ENCODE measurements around the gene BSPRY. TPM values are rescaled to one million over a fixed set of nuclear protein-coding genes. Genes with fewer than 3 reads are reported as not detected.

BSPRY gene
- total RNA-seq, 2 experiments from 2014 or later: 5.0 to 6.1 TPM

DNA sequence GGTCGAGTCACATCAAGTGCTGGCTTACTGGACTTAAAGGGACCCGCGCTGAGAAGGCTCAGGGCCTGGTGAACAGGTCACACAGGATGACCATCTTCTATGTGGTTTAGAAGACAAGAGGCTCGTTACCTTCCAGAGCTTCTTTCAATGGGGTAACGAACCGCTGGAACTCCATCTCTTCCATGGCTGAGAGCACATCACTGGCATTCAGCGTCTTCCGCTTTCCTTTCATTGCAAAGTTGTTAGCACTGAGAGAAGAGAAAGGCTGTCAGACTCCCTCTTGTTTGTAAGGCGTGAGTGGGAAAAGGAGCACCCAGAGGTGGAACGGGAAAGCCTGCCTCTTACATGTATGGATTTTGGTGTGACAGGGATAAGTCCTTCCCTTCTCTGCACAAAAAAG lies 60.1 kb downstream of the BSPRY start:
- ChIA-PET CTCF (interaction anchor here (0.8 to 2.6 kb wide), 6 partner anchors 8 to 879 kb away, joined by 3 to 18 read pairs (median 6); partner anchors contain the start of genes ALAD, CDC26 and PRPF4), POLR2A (interaction anchor here (1.0 to 2.0 kb wide), 6 partner anchors 8 to 134 kb away, joined by 3 to 14 read pairs (median 5); partner anchors contain the start of genes ALAD, CDC26, HDHD3 and PRPF4)

DNA sequence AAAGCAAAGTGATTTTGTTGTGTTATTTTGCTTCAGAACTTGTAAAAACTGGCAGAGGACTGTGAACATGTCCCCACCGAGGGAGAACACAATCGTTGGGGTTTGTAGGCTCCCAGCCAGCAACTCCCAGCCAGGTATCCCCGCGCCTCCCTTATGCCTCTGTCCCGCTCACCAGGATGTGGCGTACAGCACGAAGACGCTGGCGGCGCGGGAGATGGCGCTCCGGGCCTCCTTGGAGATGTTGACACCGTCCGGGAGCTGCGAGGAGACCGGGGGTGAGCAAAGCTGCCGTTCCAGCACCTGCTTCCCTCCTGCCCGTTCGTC lies 60.5 kb downstream of the BSPRY start:
- ChIA-PET CTCF (interaction anchor here (0.8 to 2.6 kb wide), 9 partner anchors 8 to 880 kb away, joined by 3 to 18 read pairs (median 4); partner anchors contain the start of genes ALAD, CDC26, FKBP15 and PRPF4), POLR2A (interaction anchor here (0.7 to 2.0 kb wide), 8 partner anchors 9 to 245 kb away, joined by 3 to 14 read pairs (median 4); partner anchors contain the start of genes ALAD, CDC26, HDHD3 and PRPF4)

DNA sequence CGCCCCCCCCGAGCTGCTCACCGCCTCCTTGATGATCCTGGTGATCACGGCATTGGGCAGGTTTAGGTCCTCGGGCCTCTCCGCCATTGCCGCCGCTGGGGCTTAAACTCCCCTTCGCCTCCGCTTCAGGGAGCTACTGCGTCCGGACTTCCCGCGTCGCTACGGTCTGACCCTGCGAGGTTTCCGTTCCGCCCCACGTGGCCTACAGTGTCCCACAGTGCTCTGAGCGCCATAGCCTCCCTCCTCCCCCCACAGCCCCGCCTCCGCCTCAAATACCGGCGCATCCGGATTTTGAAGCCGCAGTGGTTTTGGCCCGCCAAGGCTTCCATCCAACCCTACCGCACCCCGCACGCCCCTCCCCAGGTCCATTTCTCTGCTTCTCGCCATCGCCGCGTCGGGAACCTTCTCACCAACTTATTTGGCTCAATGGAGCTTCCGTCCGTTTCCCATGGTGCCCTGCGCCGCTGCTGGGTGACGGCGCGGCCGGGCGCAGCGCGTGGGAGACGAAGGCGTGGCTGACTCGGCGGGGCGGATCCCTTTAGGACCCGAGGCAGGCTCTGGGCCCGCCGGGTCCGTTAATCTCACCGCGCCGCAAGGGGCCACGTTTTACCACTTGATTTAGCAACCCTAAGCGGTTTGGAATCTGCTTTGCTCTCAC lies 61.0 kb downstream of the BSPRY start, which contains the start of the genes C9orf43 and POLE3:
Gene C9orf43, plus strand, starts transcription at position 541 of the 658 bp plus-strand sequence. CDS start 2,747 bp downstream, outside the sequence.
Gene POLE3, minus strand, starts transcription at position 469 of the 658 bp plus-strand sequence. Its CDS starts 382 bp downstream, at position 87.
- ChIA-PET CTCF (interaction anchor here (0.6 to 2.6 kb wide), 9 partner anchors 9 to 215 kb away, joined by 3 to 18 read pairs (median 4); partner anchors contain the start of genes ALAD, CDC26, FKBP15 and PRPF4), POLR2A (interaction anchor here (0.7 to 2.0 kb wide), 8 partner anchors 9 to 245 kb away, joined by 3 to 14 read pairs (median 4); partner anchors contain the start of genes ALAD, CDC26, HDHD3 and PRPF4)

DNA sequence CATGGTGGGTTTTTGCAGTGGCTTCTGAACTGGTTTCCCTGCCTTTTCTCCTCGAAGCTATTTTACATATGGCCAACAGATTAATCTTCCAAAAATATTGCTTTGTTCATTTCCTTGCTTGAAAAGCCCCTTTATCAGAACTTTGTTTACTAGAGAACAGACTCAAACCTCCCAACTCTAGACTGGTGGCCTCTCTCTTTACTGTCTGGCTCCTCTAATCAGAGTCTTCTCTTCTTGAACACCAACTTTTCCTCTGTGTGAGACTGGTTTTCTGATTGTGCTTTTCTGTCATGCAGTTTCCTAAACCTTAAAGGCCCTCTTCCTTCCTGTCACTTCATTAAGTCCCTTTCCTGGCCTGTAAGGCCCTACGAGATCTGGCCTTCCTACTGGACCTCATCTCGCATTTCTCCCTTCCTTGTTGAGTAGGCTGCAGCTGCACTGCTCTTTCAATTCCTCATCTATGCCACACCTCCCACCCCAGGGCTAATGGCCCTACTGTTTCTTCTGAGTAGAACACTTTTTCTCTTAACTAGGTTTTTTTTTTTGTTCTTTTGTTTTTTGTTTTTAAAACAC lies 66.9 kb downstream of the BSPRY start:
- CTCF ChIA-PET: no interaction called here
- POLR2A ChIA-PET: interaction anchor here (0.6 kb wide), 1 partner anchor 244 kb away, joined by 3 read pairs; no protein-coding TSS in a partner anchor

DNA sequence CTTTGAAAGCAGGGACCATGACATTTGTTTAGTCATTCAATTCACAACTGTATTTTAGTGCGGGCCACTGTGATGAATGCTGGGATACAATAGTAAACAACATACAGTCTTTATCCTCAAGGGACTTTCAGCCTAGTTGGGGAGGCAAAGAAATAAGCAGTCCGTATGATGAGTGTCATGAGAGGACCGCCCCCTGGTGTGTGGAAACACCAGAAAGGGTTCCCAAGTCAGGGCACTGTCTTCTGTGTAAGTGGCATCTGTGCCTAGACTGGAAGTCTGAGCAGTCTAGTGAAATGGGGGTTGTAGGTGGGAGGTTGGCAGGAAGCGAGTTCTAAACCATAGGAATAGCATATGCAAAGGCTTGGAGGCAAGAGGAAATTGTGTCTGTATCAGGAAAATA lies 68.0 kb downstream of the BSPRY start:
- CTCF ChIA-PET: no interaction called here
- POLR2A ChIA-PET: no interaction called here

Other genes with a start within 250 kb of the BSPRY start
- 1 to 10 TPM; 4.2 to 5.2 TPM for gene SLC31A2, start 198.5 kb upstream of the BSPRY start, total RNA-seq
- gene FKBP15, start 128.3 kb upstream of the BSPRY start, total RNA-seq: 10 to 100 TPM; 32.6 to 32.8 TPM
- gene SLC31A1, start 128.0 kb upstream of the BSPRY start, total RNA-seq: 10 to 100 TPM; 16.0 to 16.5 TPM
- 10 to 100 TPM; 44.5 to 50.0 TPM for gene CDC26, start 74.0 kb upstream of the BSPRY start, total RNA-seq
- gene PRPF4, start 73.9 kb upstream of the BSPRY start, total RNA-seq: 10 to 100 TPM; 68.8 to 72.4 TPM
- gene RNF183, start 46.2 kb upstream of the BSPRY start, total RNA-seq: not detected
- 1 to 10 TPM; 1.9 to 2.6 TPM for gene WDR31, start 9.3 kb upstream of the BSPRY start, total RNA-seq
- 10 to 100 TPM; 13.5 to 13.8 TPM for gene HDHD3, start 27.4 kb downstream of the BSPRY start, total RNA-seq
- 10 to 100 TPM; 18.2 to 20.1 TPM for gene ALAD, start 51.7 kb downstream of the BSPRY start, total RNA-seq
- gene POLE3, start 61.1 kb downstream of the BSPRY start, total RNA-seq: 10 to 100 TPM; 83.4 to 87.1 TPM
- gene C9orf43, start 61.2 kb downstream of the BSPRY start, total RNA-seq: under 1 TPM; 0.67 to 0.91 TPM
- 100 to 1,000 TPM; 116 to 122 TPM for gene RGS3, start 114.2 kb downstream of the BSPRY start, total RNA-seq

Measured in activated CD8-positive, alpha-beta memory T cell treated with anti-CD3 and anti-CD28 coated beads for 36 hours (primary cell).